Measurements from ENCODE around the gene DNAJC15.
"Not testable (repeated sequence)": the region's sequence is repeated elsewhere in the genome, so short reads cannot be mapped to it uniquely, and the experiment has no call there.

DNAJC15 gene

GRCh38 chr13:43042410-43042921 lies 19.1 kb downstream of the DNAJC15 start:
- Histone ChIP-seq H3K23ac (ENCODE audit: low read depth, low read length, poor library complexity) (no peak overlapping the region), H3K9ac (ENCODE audit: low read depth, low read length, poor library complexity) (no peak overlapping the region), H2AK5ac (ENCODE audit: low read depth, low read length) (no peak overlapping the region), H2AFZ (ENCODE audit: low read length) (no peak overlapping the region), H2BK15ac (ENCODE audit: low read length) (no peak overlapping the region), H2BK120ac (ENCODE audit: low read depth, low read length) (no peak overlapping the region), H3K4ac (ENCODE audit: low read length) (no peak overlapping the region), H3K4me1 (ENCODE audit: control insufficient read depth in 2 of 2, insufficient read depth in 1 of 2, low read depth in 1 of 2, low read length in 2 of 2) (peaks cover 0 to 4% of the 10 kb centered on the region in 2 donors), H2BK12ac (ENCODE audit: low read length) (no peak overlapping the region), H4K8ac (ENCODE audit: low read depth, low read length) (no peak overlapping the region), H3K4me3 (ENCODE audit: low read length in 2 of 2) (no peak overlapping the region), H3K14ac (ENCODE audit: low read length) (no peak overlapping the region), H3K27me3 (ENCODE audit: control insufficient read depth in 3 of 3, insufficient read depth in 3 of 3, low read depth in 1 of 3, low read length in 3 of 3) (no peaks in the 10 kb centered on the region), H3K27ac (replicated peaks; ENCODE audit: low read length) (no peak overlapping the region), H2BK5ac (ENCODE audit: low read length) (no peak overlapping the region), H3K36me3 (replicated peaks in 1 of 2; ENCODE audit: control insufficient read depth in 2 of 2, insufficient read depth in 2 of 2, low read length in 2 of 2) (no peaks in the 10 kb centered on the region), H4K91ac (ENCODE audit: low read depth, low read length, poor library complexity) (no peak overlapping the region), H3K4me2 (ENCODE audit: insufficient read depth, low read length, poor library complexity, severe bottlenecking) (no peak overlapping the region), H3K18ac (ENCODE audit: low read length) (no peak overlapping the region), H3K9me3 (replicated peaks in 1 of 2; ENCODE audit: control insufficient read depth in 2 of 2, insufficient read depth in 1 of 2, low read depth in 1 of 2, low read length in 2 of 2) (no peaks in the 10 kb centered on the region), H3K79me1 (ENCODE audit: low read depth, low read length) (no peaks in the 10 kb centered on the region)
- DNase-seq (ENCODE audit: low spot score), result no peak

- no peak overlapping the region for H3K23ac ChIP-seq (ENCODE audit: low read depth, low read length, poor library complexity)
- no peak overlapping the region for H2BK15ac ChIP-seq (ENCODE audit: low read length)
- H3K79me1 ChIP-seq (ENCODE audit: low read depth, low read length), result no peaks in the 10 kb centered on the region
- H2AK5ac ChIP-seq (ENCODE audit: low read depth, low read length), result no peak overlapping the region
- no peak overlapping the region for H3K27ac ChIP-seq (replicated peaks; ENCODE audit: low read length)
- no peak overlapping the region for H2BK12ac ChIP-seq (ENCODE audit: low read length)
- no peaks in the 10 kb centered on the region for H3K27me3 ChIP-seq (ENCODE audit: control insufficient read depth in 3 of 3, insufficient read depth in 3 of 3, low read depth in 1 of 3, low read length in 3 of 3)
- no CpG with 5 or more reads among the region's 5 CpGs for WGBS, 2 donors (ENCODE audit: extremely low coverage in 2 of 2, insufficient read length in 2 of 2, insufficient replicate concordance in 1 of 2)
- no peaks in the 10 kb centered on the region for H3K36me3 ChIP-seq (replicated peaks in 1 of 2; ENCODE audit: control insufficient read depth in 2 of 2, insufficient read depth in 2 of 2, low read length in 2 of 2)
- H2BK5ac ChIP-seq (ENCODE audit: low read length), result no peak overlapping the region
- no peak overlapping the region for H3K4ac ChIP-seq (ENCODE audit: low read length)
- no peak overlapping the region for H3K14ac ChIP-seq (ENCODE audit: low read length)
- H3K9me3 ChIP-seq (replicated peaks in 1 of 2; ENCODE audit: control insufficient read depth in 2 of 2, insufficient read depth in 1 of 2, low read depth in 1 of 2, low read length in 2 of 2), result no peaks in the 10 kb centered on the region
- H4K91ac ChIP-seq (ENCODE audit: low read depth, low read length, poor library complexity), result no peak overlapping the region
- H2BK120ac ChIP-seq (ENCODE audit: low read depth, low read length), result no peak overlapping the region
- H2AFZ ChIP-seq (ENCODE audit: low read length), result no peak overlapping the region
- no peak overlapping the region for H3K4me2 ChIP-seq (ENCODE audit: insufficient read depth, low read length, poor library complexity, severe bottlenecking)
- no peak overlapping the region for H3K9ac ChIP-seq (ENCODE audit: low read depth, low read length, poor library complexity)
- no peak for DNase-seq (ENCODE audit: low spot score)
- no peak overlapping the region for H3K4me3 ChIP-seq (ENCODE audit: low read length in 2 of 2)
- no peak overlapping the region for H4K8ac ChIP-seq (ENCODE audit: low read depth, low read length)
- H3K4me1 ChIP-seq (ENCODE audit: control insufficient read depth in 2 of 2, insufficient read depth in 1 of 2, low read depth in 1 of 2, low read length in 2 of 2), result peaks cover 0 to 4% of the 10 kb centered on the region in 2 donors
- no peak overlapping the region for H3K18ac ChIP-seq (ENCODE audit: low read length)
Measured at GRCh38 chr13:43044720-43045301, 21.4 kb downstream of the DNAJC15 start.

- not testable (repeated sequence) for H3K18ac ChIP-seq (ENCODE audit: low read length); H3K4me3 ChIP-seq (ENCODE audit: low read length in 2 of 2); H2AK5ac ChIP-seq (ENCODE audit: low read depth, low read length); H2BK15ac ChIP-seq (ENCODE audit: low read length); H3K36me3 ChIP-seq (replicated peaks in 1 of 2; ENCODE audit: control insufficient read depth in 2 of 2, insufficient read depth in 2 of 2, low read length in 2 of 2); H3K9me3 ChIP-seq (replicated peaks in 1 of 2; ENCODE audit: control insufficient read depth in 2 of 2, insufficient read depth in 1 of 2, low read depth in 1 of 2, low read length in 2 of 2); H2BK5ac ChIP-seq (ENCODE audit: low read length); H3K23ac ChIP-seq (ENCODE audit: low read depth, low read length, poor library complexity); H3K4me1 ChIP-seq (ENCODE audit: control insufficient read depth in 2 of 2, insufficient read depth in 1 of 2, low read depth in 1 of 2, low read length in 2 of 2); H3K14ac ChIP-seq (ENCODE audit: low read length); H3K27ac ChIP-seq (replicated peaks; ENCODE audit: low read length); H2BK12ac ChIP-seq (ENCODE audit: low read length); H3K4me2 ChIP-seq (ENCODE audit: insufficient read depth, low read length, poor library complexity, severe bottlenecking); H3K4ac ChIP-seq (ENCODE audit: low read length); H3K79me1 ChIP-seq (ENCODE audit: low read depth, low read length); H2BK120ac ChIP-seq (ENCODE audit: low read depth, low read length); DNase-seq (ENCODE audit: low spot score); H4K8ac ChIP-seq (ENCODE audit: low read depth, low read length); H2AFZ ChIP-seq (ENCODE audit: low read length); H3K9ac ChIP-seq (ENCODE audit: low read depth, low read length, poor library complexity); H4K91ac ChIP-seq (ENCODE audit: low read depth, low read length, poor library complexity); H3K27me3 ChIP-seq (ENCODE audit: control insufficient read depth in 3 of 3, insufficient read depth in 3 of 3, low read depth in 1 of 3, low read length in 3 of 3)
- WGBS, 2 donors (ENCODE audit: extremely low coverage in 2 of 2, insufficient read length in 2 of 2, insufficient replicate concordance in 1 of 2), result no CpG with 5 or more reads among the region's 10 CpGs
Measured at GRCh38 chr13:43045302-43045773, 22.0 kb downstream of the DNAJC15 start.

GRCh38 chr13:43046259-43046658 lies 22.9 kb downstream of the DNAJC15 start:
- Histone ChIP-seq H2BK5ac (ENCODE audit: low read length) (no peak overlapping the region), H3K23ac (ENCODE audit: low read depth, low read length, poor library complexity) (no peak overlapping the region), H3K4me3 (ENCODE audit: low read length in 2 of 2) (no peak overlapping the region), H3K36me3 (replicated peaks in 1 of 2; ENCODE audit: control insufficient read depth in 2 of 2, insufficient read depth in 2 of 2, low read length in 2 of 2) (no peaks in the 10 kb centered on the region), H4K91ac (ENCODE audit: low read depth, low read length, poor library complexity) (no peak overlapping the region), H3K27ac (replicated peaks; ENCODE audit: low read length) (no peak overlapping the region), H3K4me1 (ENCODE audit: control insufficient read depth in 2 of 2, insufficient read depth in 1 of 2, low read depth in 1 of 2, low read length in 2 of 2) (peaks cover 0 to 4% of the 10 kb centered on the region in 2 donors), H3K79me1 (ENCODE audit: low read depth, low read length) (no peaks in the 10 kb centered on the region), H3K14ac (ENCODE audit: low read length) (no peak overlapping the region), H2AFZ (ENCODE audit: low read length) (no peak overlapping the region), H3K4ac (ENCODE audit: low read length) (no peak overlapping the region), H3K18ac (ENCODE audit: low read length) (no peak overlapping the region), H4K8ac (ENCODE audit: low read depth, low read length) (no peak overlapping the region), H3K9ac (ENCODE audit: low read depth, low read length, poor library complexity) (no peak overlapping the region), H3K9me3 (replicated peaks in 1 of 2; ENCODE audit: control insufficient read depth in 2 of 2, insufficient read depth in 1 of 2, low read depth in 1 of 2, low read length in 2 of 2) (no peaks in the 10 kb centered on the region), H3K4me2 (ENCODE audit: insufficient read depth, low read length, poor library complexity, severe bottlenecking) (no peak overlapping the region), H2BK15ac (ENCODE audit: low read length) (no peak overlapping the region), H2AK5ac (ENCODE audit: low read depth, low read length) (no peak overlapping the region), H2BK12ac (ENCODE audit: low read length) (no peak overlapping the region), H2BK120ac (ENCODE audit: low read depth, low read length) (no peak overlapping the region), H3K27me3 (ENCODE audit: control insufficient read depth in 3 of 3, insufficient read depth in 3 of 3, low read depth in 1 of 3, low read length in 3 of 3) (no peaks in the 10 kb centered on the region)
- no peak for DNase-seq (ENCODE audit: low spot score)
- no CpG with 5 or more reads among the region's 6 CpGs for WGBS, 2 donors (ENCODE audit: extremely low coverage in 2 of 2, insufficient read length in 2 of 2, insufficient replicate concordance in 1 of 2)

Data from neuronal stem cell (in vitro differentiated cells).